Raji (cell line): ENCODE measurements around the gene ZNF710.
A peak's percentile ranks its signal among the peaks of the same experiment; 100 is the strongest.

Experiments
- POLR2A ChIP-seq: IDR thresholded peaks from 2 replicates; pipeline ENCODE4 v1.6.1; 2011; ENCODE audit warnings: low read depth, low read length, control low read depth; ENCODE audit not compliant: insufficient read depth

Gene ZNF710

DNA sequence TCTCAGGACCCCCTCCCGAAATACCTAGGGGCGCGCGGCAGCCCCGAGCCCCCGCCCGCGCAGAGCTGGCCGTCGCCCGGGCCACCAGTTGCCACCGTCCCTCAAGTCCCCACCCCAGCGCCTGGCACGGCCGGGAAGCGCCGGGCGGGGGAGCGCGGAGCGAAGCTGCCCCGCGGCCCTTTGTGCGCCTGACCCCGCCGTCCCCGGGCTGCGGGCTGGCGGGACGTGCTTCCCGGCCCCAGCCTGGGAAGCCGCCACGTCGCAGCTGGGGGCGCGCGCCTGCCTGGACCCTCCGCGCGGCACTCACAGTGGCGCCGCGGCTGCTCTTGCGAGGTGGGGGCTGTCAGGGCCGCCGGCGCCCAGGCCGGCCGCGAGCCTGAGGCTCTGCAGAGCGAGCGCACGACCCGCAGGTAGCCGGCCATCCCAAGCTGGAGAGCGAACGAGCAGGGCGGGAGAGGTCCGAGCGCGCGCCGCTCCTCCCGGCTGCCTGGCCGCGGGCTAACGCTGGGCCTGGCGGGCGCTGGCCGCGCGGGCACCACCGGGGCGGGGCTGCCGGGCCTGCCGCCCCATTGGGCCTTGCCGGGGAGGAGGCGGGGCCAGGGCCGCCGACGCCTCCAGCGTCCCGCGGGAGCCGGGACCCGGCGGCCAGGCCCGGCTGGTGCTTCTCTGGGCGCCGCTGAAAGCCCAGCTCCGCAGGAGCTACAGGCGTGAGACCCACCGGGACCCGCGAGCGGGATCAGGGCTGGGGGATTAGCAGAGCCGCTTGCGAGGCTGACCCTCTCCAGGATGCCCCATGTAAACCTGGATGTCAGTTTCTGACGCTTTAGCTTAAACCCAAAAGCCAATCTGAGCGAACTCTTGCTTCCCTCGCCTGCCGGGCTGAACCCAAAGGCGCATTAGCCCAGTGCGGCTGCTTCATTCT is 101.1 kb downstream of the ZNF710 start, which contains the start of gene IDH2:
Gene IDH2, minus strand, starts transcription at position 500 of the 922 bp plus-strand sequence. Its CDS starts 78 bp downstream, at position 422.
- peak; percentile 93 for TF ChIP-seq POLR2A

DNA sequence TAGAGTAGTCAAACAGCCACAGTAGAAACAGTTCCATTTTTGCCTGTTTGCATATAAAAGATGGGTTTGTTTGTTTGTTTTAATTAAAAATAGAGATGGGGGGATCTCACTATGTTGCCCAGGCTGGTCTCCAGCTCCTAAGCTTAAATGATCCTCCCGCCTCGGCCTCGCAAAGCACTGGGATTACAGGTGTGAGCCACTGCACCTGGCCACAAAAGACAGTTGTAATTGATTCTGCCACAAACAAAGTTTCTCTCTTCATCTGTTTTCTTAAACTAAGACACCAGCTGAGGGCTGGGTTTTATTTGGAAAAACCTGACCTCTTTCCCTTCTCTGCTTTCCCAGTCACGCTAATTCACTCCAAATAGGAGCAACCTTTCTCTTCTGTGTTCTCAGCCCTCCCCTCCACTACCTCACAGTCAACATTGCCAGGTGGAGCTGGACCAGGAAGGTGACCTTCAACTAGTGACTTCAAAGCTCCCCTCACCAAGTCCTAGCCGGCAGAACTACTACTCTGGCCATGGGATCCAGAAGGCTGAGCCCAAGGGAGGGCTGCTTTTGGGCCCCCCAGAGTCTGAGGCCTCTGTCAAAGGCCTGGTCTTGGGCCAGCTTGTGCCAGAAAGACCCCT is 102.7 kb downstream of the ZNF710 start:
- TF ChIP-seq POLR2A: no peak

DNA sequence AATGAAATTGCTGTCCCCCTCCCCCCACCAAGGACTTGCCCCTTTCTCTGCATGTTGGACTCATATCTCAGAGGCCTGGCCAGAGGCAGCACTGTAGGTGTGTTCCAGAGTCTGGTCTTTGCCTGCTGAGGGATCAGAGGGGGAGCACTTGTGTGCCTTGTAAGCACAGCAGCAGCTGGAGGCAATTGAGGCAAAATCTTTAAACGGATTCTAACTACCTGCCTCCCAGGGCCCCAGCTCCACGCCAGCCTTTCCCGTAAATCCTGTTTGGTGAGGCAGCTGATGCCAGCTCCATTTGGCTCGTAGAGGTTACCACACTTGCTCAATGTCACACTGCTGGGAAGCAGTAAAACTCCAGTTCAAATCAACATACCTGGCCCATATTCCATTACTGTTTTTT is 103.4 kb downstream of the ZNF710 start:
- TF ChIP-seq POLR2A: no peak

DNA sequence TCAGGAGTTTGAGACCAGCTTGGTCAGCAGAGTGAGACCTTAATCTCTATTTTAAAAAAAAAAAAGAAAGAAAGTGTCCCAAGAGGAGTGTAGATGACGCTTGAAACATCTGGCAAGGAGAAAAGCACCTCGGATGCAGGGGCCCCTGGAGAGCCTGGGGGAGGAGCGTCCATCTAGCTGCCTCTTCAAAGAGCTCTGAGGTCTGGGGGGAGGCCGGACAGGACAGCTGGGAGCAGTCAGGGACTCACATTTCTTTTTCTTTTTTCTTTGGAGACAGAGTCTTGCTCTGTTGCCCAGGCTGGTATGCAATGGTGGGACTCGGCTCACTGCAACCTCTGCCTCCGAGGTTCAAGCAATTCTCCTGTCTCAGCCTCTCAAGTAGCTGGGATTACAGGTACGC is 104.4 kb downstream of the ZNF710 start:
- no peak for TF ChIP-seq POLR2A

DNA sequence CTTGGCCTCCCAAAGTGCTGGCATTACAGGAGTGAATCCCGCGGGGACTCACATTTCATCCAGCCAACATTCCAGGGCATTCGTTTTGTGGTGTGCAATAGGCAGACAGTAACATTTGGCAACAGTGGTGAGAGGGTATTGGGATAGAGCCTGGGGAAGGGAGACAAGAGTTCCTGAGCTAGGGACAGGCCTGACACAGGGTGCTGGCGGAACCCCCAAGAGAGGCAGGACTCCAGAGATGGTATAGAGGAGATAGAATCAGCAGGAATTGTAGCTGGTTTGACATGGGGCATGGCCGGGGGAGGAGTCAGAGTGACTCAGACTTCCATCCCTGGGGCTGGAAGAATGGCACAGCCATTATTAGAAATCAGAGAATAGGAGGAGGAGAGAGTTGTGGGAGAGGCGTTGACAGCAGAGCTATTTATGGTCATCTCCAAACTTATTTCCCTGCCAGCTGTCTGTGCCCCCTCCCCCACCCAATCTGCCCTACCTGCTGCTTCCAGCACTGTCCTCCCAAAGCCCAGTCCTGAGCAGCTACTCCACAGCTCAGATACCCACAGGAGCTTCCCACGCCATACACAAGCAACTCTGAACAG is 105.5 kb downstream of the ZNF710 start:
- TF ChIP-seq POLR2A: no peak

DNA sequence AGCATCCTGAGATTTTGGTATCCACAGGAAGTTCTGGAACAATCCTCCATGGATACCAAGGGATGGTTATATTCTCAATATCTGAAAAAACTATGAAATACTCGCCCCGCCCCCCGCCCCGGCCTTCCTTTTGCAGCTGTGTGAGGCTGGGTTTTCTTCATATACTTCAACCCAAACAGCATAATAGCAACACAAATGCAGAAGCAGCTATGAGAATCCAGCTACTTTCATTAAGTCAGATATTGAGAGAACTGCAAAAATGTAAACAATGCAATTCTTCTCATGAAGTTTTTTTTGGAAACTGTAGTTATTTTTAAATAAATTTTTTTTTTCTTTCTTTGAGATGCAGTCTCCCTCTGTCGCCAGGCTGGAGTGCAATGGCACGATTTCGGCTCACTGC is 112.0 kb downstream of the ZNF710 start:
- no peak for TF ChIP-seq POLR2A

DNA sequence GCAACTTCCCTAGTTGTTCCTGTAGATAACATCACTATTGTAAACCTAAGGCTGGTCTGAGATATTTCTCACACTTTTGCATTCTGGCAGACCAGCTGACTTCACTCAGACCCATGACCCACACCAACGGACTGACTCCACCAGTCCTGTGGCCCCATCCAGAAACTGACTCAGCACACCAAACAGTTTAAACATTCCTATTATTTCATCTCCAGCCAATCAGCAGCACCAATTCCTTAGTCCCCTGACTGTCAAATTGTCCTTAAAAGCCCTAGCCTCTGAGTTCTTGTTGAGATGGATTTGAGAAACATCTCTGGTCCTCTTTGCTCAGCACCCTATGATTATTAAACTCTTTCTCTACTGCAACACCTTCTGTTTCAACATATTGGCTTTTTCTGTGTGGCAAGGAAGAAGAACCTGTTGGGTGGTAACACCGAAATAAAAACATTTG is 113.4 kb downstream of the ZNF710 start:
- TF ChIP-seq POLR2A: no peak

DNA sequence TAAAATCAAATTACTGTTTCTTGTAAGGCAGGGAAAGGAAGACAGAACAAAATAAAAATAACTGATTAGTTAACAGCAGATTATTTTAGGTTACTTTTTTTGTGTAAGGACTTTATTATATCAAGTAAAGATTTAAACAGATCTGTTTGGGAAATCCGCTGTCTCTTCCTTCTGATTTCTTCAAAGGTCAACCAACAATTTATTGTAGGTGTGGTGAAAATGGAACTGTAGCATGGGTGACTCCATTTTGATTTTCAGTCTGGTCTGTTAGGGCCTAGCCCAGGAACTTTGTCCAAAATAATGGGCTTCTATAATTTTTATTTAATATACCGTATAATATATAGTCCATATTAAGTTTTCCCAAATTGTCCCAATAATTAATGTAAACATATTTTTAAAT is 114.7 kb downstream of the ZNF710 start:
- no peak for TF ChIP-seq POLR2A

DNA sequence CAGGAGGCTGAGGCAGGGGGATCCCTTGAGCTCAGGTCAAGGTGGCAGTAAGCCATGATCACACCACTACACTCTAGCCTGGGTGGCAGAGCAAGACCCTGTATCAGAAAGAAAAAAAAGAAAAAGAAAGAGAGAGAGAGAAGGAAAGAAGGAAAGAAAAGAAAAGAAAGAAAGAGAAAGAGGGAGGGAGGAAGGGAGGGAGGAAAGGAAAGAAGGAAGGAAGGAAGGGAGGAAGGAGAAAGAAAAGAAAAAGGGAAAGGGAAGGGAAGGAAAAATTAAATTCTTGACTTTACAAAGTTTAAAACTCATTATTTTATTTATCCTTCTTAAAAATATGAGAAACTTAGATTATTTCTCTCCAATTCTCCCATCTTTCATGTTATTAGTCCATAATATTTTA is 118.2 kb downstream of the ZNF710 start:
- no peak for TF ChIP-seq POLR2A

DNA sequence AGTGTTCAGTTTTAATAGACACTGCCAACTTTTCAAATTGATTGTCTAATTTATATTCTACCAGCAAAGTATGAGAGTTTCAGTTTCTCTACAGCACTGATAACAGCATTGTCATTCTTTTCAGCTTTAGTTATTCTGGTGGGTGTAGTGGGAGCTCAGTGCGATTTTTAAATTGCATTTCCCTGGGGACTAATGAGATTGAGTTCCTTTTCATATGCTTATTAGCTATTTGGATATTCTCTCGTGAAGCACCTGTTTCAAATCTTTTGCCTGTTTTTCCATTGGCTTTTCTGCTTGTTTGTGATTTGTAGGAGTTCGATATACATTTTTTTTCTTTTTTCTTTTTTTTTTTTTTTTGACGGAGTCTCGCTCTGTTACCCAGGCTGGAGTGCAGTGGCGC is 120.0 kb downstream of the ZNF710 start:
- TF ChIP-seq POLR2A: no peak

DNA sequence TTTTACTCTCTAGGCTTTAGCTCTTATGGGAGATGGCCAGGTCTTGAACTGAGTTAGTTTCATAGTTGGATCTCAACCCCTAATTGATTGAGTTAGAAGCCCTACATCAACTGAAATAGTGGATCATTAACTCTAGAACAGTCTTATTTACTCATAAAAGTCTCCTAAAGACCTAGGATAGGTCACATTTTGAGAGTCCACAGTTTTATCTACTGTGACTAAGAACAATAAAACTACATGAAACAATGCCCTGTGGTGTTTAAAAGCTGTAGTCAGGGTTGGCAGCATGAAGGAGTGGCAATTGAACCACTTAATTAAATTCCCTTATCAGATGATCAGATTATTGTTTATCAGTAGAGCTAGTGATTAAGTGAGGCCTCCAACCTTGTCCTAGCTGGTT is 123.4 kb downstream of the ZNF710 start:
- no peak for TF ChIP-seq POLR2A

DNA sequence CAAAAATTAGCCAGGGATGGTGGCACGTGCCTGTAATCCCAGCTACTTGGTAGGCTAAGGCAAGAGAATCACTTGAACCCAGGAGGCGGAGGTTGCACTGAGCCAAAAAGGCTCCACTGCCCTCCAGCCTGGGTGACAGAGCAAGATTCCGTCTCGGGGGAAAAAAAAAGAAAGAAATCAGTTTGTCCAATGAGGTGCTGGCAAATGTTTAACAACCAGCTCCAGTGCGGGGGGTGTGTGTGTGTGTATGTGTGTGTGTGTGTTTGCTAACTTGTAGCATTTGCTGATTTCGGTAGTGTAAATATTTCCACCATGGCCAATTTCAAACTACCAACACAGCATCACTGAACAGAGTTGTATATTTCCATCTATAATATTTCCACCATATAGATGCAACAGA is 124.9 kb downstream of the ZNF710 start:
- TF ChIP-seq POLR2A: no peak

DNA sequence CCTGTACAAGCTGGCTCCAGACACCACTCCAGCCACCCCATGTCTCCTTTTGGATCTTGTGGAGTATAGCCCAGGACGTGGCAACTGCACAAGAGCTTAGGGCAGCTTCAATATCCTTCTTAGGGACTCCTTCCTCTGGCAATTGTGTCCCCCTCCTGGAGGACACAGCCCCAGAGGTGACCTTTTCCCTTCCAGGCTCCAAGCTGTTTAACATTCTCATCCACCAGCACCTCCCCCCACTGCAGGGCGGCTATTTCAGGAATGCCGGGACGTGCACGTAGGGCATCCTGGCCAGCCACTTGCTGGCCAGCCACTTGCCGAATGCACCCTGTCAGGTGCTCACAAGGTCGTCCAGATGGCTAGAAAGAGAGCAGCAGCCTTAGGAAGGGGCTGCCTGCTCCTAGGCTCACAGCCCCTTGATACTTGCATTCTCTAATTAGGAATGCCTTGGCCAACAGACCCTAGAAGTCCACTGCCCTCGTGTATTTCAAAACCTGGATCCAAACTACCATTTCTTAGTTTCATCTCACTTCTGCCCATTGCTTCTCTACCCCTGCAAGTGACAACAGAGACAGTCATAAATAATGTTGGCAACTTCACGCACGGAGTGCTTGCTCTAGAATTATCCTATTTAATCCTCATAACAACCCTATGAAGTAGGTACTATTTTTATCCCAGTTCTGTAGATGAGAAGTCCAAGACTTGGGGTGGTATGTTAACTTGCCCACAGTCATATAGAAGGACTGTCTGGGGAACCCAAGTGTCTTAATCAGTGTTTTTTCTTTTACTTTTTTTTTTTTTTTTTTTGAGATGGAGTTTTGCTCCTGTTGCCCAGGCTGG is 125.7 kb downstream of the ZNF710 start:
- TF ChIP-seq POLR2A: no peak

DNA sequence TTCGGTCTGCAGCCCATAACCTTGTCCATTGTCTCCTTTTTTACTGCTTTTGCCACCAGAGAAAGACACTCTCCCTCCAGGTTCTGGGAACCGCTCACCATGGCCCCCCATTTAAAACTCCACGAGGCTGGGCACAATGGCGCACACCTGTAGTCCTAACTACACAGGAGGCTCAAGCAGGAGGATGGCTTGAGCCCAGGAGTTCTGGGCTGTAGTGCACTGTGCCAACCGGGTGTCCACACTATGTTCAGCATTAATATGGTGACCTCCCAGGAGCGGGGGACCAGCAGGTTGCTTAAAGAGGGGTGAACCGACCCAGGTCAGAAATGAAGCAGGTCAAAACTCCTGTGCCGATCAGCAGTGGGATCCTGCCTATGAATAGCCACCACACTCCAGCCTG is 129.2 kb downstream of the ZNF710 start:
- TF ChIP-seq POLR2A: no peak
